GM19468 (cell line): Measurements from ENCODE around the gene CHRNE.
"Not testable (repeated sequence)": the region's sequence is repeated elsewhere in the genome, so short reads cannot be mapped to it uniquely, and the experiment has no call there.

ENCODE experiments used
- ATAC-seq: cut with Tn5 transposase; IDR thresholded peaks from one replicate; pipeline ENCODE4 v1.9.1; 2021; ENCODE audit warnings: mild to moderate bottlenecking, moderate library complexity, moderate number of reproducible peaks; ENCODE audit not compliant: unreplicated experiment; ENCODE audit errors: extremely low read depth

The CHRNE gene

DNA sequence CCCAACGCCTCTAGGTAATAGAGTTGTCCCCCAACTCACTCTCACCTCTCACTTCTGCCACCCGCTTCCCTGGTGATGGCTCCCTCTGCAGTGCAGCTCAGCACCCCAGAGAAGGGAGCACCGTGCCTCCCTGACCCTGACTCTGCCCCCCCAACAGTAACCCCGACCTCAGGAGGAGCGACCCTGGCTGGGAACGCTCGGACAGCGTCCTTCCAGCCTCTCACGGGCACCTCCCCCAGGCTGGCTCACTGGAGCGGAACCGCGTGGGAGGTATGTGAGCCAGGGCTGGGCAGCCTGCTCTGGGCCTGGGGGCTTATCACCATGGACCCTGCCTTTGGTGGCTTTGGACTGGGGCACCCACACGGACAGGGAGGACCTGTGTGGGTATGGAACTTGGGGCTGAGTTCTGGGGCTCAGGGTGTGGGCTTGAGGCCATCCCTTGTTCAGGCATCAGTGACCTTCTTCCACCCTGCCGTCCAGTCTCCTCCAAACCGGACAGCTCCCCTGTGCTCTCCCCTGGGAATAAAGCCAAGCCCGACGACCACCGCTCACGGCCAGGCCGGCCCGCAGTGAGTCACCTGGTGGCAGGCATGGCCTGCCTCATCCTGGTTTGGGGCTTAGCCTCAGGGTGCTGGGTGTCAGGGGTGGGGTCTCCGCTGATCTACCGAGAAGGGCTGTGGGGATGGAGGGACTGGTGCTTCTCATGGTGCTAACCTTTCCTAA, 10.2 kb downstream of the CHRNE start:
- ATAC-seq: no peak

DNA sequence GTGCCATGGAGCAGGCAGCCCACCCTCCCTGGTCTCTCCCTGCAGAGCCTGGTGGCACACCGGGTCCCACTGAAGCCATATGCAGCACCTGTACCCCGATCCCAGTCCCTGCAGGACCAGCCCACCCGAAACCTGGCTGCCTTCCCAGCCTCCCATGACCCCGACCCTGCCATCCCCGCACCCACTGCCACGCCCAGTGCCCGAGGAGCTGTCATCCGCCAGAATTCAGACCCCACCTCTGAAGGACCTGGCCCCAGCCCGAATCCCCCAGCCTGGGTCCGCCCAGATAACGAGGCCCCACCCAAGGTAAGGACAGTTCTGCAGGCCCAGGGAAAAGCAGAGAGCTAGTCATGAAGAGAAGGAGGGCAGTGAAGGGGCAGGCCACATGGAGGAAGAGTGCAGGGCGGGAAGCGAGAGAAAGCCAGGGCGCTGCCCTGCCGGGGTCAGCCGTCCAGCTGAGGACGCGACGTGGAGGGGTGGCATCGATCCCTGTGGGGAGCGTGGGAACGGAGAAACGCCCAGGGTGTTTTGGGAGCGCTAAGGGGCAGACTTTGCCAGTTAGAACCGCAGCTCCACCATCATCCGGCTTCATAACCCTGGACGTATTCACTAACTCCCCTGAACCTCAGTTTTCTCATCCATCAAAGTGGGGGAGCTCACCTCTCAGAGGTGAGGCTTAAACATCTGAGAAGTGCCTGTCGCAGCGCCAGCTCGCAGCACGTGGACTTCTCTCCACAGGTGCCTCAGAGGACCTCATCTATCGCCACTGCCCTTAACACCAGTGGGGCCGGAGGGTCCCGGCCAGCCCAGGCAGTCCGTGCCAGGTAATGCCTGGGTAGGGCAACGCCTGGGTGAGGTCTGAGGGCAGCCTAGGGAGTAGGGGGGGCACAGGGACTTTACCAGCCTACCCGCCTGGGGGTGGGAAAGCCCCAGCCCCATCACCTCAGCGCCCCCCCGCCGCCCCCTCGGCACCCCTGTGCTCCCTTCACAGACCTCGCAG, 11.2 kb downstream of the CHRNE start:
- no peak for ATAC-seq

DNA sequence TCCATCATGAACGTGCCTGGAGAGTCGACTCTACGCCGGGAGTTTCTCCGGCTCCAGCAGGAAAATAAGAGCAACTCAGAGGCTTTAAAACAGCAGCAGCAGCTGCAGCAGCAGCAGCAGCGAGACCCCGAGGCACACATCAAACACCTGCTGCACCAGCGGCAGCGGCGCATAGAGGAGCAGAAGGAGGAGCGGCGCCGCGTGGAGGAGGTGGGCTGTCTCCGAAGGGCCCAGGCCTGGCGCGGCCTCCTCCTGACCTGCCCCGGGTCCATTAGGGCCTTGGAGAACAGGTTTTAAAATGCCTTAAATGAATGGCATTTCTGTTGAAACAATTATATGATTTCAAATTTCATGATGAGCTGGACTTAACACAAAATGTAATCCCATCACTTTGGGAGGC, 15.3 kb downstream of the CHRNE start:
- no peak for ATAC-seq

DNA sequence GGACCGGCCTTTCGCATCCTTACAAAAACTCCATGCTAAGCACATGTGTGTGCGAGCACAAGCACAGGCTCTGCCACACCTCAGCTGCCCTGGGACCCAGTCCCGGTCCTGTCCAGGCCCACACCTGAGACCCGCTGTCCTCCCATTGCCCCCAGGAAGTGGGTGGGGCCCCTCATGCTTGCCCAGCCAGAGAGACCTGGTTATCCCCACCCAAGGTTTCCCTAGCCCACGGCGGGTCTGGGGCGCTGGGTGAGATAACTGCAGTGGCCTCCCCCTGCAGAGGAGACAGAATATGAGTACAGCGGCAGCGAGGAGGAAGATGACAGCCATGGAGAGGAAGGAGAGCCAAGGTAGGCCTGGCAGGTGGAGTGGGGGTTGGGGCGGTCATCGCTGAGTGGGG, 16.1 kb downstream of the CHRNE start:
- no peak for ATAC-seq

DNA sequence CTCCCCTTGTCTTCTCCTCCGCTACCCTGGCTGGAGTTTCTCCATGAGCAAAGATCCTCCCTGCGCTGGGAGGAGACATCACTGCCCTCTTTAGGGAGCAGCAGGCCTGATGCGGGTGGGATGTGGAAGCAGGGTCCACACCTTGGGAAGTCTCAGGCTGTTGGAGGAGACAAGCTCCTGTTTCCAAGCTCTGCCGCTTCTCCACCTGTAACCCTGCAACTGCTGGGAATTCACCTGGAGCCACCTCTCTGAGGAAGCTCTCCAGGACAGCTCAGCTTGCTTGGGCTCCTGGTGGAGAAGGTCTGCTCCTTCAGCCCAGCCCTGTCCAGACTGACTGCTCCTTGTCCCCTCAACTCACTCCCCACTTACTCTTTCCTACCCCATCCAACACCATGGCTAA, 18.4 kb downstream of the CHRNE start:
- ATAC-seq: no peak

- ATAC-seq: no peak
These were observed 20.9 kb downstream of the CHRNE start for GRCh38 chr17:4881761-4882555.

- no peak for ATAC-seq
These were observed 22.0 kb downstream of the CHRNE start for GRCh38 chr17:4880857-4881256.

DNA sequence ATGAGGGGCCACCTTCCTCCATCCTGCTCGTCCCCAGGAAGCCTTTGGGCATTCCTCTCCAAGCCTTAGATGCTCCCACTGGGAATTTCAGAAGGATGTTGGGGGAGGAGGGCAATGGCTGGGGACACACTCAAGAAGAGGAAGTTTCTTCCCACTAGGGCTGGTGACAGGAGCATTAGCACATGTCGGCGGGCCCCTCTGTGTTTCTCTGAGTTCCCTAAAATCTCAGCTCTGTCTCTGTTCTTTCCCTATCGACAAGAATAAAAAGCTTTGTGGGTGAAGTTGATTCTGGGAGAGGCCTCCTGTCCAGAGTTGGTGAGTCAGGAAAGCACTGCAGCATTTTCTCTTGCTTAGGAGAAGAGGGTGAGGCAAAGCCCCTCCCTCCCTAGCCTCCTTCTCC, 23.3 kb downstream of the CHRNE start:
- ATAC-seq: no peak

GRCh38 chr17:4877089-4877488, 25.8 kb downstream of the CHRNE start:
- ATAC-seq: no peak

DNA sequence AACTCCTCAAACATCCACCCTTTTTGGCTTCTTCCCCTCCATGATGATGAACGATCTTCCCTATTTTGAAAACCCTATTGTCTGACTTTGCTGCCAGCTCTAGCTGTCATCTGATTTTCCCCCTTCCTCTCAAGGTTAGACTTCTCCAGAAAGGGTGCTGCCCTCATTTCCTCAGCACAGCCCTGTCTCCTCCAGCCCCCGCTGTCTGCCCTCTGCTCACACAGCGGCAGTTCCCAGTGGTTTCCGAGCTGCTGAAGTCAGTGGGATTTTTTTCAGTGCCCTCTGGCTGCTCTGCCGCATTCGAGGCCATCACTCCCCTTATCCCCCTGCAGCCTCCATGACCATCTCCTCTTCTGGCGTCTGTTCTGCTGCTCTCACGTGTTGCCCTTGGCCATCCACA, 30.1 kb downstream of the CHRNE start:
- no peak for ATAC-seq

GRCh38 chr17:4870855-4871254, 32.0 kb downstream of the CHRNE start:
- ATAC-seq: no peak

DNA sequence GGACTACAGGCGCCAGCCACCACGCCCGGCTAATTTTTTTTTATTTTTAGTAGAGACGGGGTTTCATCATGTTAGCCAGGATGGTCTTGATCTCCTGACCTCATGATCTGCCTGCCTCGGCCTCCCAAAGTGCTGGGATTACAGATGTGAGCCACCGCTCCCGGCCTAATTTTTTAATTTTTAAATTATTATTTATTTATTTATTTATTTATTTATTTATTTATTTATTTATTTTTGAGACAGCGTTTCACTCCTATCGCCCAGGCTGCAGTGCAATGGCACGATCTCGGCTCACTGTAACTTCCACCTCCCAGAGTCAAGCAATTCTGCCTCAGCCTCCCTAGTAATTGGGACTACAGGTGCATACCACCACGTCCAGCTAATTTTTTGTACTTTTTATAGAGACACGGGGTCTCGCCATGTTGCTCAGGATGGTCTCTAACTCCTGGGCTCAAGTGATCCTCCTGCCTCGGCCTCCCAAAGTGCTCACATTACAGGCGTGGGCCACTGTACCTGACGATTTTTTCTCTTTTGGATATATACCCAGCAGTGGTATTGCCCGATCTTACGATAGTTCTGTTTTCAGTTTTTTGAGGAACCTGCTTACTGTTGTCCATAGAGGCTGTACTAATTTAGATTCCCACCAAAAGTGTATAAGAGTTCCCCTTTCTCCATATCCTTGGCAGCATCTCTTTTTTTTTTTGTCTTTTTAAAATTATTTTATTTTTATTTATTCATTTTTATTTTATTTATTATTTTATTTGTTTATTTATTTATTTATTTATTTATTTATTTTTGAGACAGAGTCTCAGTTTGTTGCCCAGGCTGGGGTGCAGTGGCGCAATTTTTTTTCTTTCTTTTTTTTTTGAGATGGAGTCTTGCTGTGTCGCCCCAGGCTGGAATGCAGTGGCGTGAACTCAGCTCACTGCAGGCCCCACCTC, 33.6 kb downstream of the CHRNE start:
- ATAC-seq: not testable (repeated sequence)

- not testable (repeated sequence) for ATAC-seq
These were observed 35.4 kb downstream of the CHRNE start for GRCh38 chr17:4867535-4867934.

DNA sequence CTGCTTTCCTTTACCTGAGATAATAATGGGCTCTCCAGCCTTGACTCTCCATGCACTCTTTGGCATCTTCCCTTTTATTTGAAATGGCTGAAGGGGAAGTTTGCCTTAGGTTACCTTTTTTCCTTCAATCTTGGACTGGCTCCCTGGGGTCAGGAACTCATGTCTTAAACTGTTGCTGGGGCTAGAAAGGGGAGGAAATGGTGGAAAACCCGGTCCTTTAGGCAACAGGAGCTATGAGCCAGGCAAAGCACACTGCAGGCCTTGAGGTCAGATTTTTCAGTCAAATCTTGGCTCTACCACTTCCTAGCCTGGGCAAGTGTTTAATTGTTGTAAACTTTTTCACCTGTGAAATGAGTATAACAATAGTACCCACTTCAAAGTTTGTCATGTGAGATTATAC, 39.6 kb downstream of the CHRNE start:
- ATAC-seq: no peak

DNA sequence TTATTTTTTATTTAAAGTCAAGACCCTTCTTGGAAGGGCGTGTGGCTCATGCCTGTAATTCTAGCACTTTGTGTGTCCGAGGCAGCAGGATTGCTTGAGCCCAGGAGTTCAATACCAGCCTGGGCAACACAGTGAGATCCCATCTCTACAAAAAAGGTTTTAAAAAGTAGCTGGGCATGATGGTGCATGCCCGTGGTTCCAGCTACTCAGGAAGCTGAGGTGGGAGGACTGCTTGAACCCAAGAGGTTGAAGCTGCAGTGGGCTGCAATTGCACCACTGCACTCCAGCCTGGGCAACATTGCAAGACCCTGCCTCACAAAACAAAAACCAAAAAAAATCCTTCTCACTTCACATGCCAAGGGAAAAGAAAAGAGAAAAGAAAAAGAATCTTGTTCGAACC, 40.2 kb downstream of the CHRNE start:
- ATAC-seq: no peak

GRCh38 chr17:4861052-4861451, 41.8 kb downstream of the CHRNE start:
- no peak for ATAC-seq

GRCh38 chr17:4860651-4861050, 42.2 kb downstream of the CHRNE start:
- no peak for ATAC-seq

DNA sequence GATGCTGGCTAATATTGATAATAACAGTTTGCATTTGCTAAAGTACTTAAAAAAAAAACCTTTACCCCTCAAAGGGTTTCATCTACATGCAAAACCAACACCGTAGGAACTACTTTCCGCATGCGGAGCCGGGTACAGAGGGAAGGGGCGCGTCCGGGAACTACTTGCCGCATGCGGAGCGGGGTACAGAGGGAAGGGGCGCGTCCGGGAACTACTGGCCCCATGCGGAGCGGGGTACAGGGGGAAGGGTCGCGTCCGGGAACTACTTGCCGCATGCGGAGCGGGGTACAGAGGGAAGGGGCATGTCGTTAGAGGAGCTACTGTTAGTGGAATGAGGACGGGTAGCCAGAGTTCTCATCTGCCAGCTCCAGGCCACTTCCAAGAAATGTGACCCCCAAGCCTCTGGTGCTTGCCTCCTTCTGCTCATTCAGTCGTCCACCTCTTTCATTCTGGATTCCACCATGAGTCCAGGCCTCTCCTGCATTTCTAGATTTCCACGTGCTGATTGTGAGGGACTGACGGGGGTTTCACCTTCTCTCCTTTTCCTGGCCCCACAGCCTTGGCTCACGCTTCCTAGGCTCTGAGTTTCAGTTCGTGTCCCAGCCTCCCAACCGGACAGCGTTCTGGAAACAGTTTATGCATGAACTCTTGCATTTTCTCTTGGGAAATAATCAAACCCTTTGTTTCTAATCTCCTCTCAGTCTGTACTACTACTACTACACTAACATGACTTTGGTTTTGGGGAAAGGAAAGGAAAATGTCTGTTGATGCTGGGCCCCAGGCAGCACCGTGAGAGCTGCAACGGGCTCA, 42.9 kb downstream of the CHRNE start:
- ATAC-seq: no peak

DNA sequence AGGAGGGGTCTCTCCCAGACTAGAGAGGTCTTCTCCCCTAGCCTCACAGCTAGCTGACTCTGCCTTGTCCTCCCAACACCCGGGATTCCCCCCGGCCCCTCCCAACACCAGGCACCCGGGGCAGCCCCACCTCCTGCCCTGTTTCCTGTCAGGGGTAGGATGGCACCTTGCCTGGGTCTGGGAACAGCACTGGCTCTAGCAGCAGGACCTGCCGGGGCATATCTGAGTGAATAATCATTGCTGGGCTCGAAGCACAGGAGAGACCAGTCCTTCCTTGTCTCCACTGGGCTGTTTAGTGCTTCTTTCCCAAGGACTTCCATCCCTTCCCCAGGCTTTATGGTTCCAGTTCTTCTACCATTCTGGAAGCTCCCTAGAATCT, 44.0 kb downstream of the CHRNE start:
- no peak for ATAC-seq
